Brain microvascular endothelial cell (primary cell): ENCODE measurements around the gene FST.

ENCODE experiments used
- DNase-seq: peaks from one replicate; pipeline ENCODE4 v3.0.0-alpha.2; 2020
- H3K27ac ChIP-seq: fragments of 250-450 bp; sonication (Bioruptor Pico); 2 replicates; pipeline ENCODE4 v1.5.1; 2020; ENCODE audit warnings: mild to moderate bottlenecking, moderate library complexity
- H3K27me3 ChIP-seq: fragments of 250-450 bp; sonication (Bioruptor Pico); replicated peaks from 2 replicates; pipeline ENCODE4 v1.5.1; 2020; ENCODE audit warnings: mild to moderate bottlenecking
- H3K36me3 ChIP-seq: fragments of 250-450 bp; sonication (Bioruptor Pico); replicated peaks from 2 replicates; pipeline ENCODE4 v1.5.1; 2020; ENCODE audit warnings: mild to moderate bottlenecking
- H3K4me3 ChIP-seq: 2 replicates; pipeline ENCODE4 v1.5.1; 2011; ENCODE audit warnings: low read depth, mild to moderate bottlenecking, control low read depth, low read length, moderate library complexity
- in situ Hi-C: cut with HindIII; loops from 2 replicates; pipeline ENCODE4 v1.10.0; 2017; ENCODE audit warnings: low sequenced_read_pairs, low pct_ligation_motif_present
- TF ChIP-seq, protein P1 (sequence below): IDR thresholded peaks from 2 replicates; pipeline ENCODE4 v1.5.1; 2011; ENCODE audit warnings: low read depth, mild to moderate bottlenecking, moderate library complexity, low read length, control low read depth, inconsistent platforms; ENCODE audit errors: missing control alignments

Gene FST

DNA sequence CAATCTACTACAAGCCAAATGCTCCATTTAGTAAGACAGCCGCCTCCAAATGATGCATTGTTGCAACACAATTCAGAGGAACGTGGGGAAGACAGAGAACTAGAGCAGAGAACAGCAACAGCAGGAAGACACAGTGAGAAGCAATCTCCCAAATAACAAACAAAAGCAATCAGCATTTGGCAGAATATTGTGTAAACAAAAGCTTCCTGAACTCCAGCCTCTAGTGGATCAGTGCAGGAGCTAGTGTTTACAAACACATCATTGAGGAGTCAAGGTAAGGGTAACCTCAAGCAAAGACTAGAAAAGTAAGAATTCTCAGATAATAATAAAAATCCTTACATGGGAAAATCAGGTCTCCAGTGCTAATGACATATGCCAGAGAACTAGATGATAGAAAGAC is 20.6 kb downstream of the FST start:
- Histone ChIP-seq H3K27ac (no peak overlapping the region), H3K36me3 (no peaks in the 10 kb centered on the region), H3K27me3 (no peaks in the 10 kb centered on the region), H3K4me3 (no peak overlapping the region)
- in situ Hi-C loops = no loop called here
- no peak for DNase-seq
- TF ChIP-seq, protein P1, sequence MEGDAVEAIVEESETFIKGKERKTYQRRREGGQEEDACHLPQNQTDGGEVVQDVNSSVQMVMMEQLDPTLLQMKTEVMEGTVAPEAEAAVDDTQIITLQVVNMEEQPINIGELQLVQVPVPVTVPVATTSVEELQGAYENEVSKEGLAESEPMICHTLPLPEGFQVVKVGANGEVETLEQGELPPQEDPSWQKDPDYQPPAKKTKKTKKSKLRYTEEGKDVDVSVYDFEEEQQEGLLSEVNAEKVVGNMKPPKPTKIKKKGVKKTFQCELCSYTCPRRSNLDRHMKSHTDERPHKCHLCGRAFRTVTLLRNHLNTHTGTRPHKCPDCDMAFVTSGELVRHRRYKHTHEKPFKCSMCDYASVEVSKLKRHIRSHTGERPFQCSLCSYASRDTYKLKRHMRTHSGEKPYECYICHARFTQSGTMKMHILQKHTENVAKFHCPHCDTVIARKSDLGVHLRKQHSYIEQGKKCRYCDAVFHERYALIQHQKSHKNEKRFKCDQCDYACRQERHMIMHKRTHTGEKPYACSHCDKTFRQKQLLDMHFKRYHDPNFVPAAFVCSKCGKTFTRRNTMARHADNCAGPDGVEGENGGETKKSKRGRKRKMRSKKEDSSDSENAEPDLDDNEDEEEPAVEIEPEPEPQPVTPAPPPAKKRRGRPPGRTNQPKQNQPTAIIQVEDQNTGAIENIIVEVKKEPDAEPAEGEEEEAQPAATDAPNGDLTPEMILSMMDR = no peak

DNA sequence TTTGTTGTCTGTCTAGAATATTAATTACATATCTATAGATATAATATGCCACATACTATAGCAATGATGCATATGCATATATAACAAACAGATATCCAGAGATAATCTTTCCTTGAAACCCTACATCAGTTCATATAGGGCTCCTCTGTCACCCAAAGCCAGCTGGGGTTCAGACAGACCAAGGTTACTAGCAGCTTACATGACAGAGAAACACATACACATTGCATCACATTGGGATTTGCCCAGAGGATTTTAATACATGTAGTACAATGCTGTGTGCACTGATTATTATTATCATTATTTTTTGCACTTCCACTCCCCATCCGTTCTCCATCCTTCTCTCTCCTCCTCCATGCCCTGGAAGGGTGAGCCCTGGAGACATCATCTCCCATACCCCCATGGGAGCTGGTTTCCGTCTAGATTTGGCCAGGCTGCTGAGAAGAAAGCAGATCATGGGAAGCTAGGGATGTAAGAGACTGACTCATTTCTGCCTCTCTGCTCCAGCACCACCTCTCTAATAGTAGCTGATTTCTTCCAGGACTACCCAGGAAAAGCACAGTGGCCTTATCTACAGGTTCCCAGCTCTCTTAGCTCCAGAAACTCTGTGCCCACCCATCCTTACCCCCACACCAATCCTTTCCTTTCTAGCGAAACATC is 23.3 kb downstream of the FST start:
- TF ChIP-seq, protein P1 = no peak
- Histone ChIP-seq H3K4me3 (no peak overlapping the region), H3K27ac (no peak overlapping the region), H3K27me3 (no peaks in the 10 kb centered on the region), H3K36me3 (no peaks in the 10 kb centered on the region)
- in situ Hi-C loops = no loop called here
- DNase-seq = no peak

DNA sequence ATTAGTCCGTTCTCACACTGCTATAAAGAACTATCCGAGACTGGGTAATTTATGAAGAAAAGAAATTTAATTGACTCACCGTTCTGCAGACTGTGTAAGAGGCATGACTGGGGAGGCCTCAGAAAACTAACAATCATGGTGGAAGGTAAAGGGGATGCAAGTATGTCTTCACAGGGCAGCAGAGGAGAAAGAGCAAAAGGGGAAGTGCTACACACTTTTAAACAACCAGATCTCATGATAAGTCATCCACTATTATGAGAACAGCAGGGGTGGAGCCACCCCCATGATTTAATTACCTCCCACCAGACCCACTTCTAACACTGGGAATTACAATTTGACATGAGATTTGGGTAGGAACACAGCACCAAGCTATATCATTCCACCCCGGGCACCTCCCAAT is 26.6 kb downstream of the FST start:
- no peaks in the 10 kb centered on the region for H3K27me3 ChIP-seq
- no peak overlapping the region for H3K4me3 ChIP-seq
- no peak for DNase-seq
- TF ChIP-seq, protein P1 = no peak
- no peaks in the 10 kb centered on the region for H3K36me3 ChIP-seq
- in situ Hi-C loops = no loop called here
- H3K27ac ChIP-seq = no peak overlapping the region

DNA sequence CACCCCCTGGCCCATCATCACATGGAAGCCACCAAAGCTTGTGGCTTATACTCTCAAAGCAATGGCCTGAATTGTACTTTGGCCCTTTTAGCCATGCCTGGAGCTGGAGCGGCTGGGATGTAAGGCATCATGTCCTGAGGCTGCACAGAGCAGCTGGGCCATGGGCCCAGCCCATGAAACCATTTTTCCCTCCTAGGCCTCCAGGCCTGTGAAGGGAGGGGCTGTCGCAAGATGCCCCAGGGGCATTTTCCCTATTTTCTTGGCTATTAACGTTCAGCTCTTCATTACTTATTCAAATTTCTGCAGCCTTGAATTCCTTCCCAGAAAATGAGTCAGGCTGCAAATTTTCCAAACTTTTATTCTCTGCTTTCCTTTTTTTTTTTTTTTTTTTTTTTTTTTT is 27.7 kb downstream of the FST start:
- TF ChIP-seq, protein P1 = no peak
- H3K27ac ChIP-seq = no peak overlapping the region
- no peaks in the 10 kb centered on the region for H3K36me3 ChIP-seq
- DNase-seq = no peak
- no peaks in the 10 kb centered on the region for H3K27me3 ChIP-seq
- in situ Hi-C loops = no loop called here
- H3K4me3 ChIP-seq = no peak overlapping the region

DNA sequence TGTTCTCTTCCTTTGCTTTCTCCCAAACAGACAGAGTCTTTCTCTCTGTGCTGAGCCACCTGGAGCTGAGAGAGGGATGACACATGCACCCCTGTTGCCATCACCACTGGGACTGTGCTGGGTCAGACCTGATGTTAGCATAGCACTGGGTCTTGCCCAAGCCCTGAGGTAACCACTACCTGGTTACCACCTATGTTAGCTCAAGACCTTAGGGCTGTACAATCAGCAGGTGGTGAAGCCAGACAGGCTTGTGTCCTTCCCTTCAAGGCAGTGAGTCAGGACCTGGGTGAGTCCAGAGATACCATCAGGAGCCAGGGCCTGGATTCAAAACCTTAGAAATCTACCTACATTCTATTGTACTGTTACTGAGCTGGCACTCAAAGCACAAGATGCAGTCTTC is 32.1 kb downstream of the FST start:
- Histone ChIP-seq H3K27me3 (no peaks in the 10 kb centered on the region), H3K27ac (no peak overlapping the region), H3K36me3 (no peaks in the 10 kb centered on the region), H3K4me3 (no peak overlapping the region)
- TF ChIP-seq, protein P1 = no peak
- in situ Hi-C loops = no loop called here
- no peak for DNase-seq

DNA sequence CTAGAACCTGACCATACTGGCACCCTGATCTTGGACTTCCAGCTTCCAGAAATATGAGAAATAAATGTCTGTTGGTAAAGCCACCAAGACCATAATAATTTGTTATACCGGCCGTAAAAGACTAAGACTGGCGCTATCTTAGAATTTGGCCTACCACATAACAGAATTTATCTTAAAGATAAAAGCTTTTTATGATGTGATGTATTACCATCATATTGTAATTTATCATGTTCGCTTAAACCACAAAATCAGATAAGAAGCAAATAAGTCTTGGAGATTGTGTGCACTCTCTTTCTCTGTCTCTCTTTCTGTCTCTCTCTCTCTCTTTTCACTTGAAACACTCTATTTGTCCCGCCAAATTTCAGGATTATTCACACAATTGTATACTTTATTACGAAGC is 35.6 kb downstream of the FST start:
- no peak for DNase-seq
- H3K36me3 ChIP-seq = no peaks in the 10 kb centered on the region
- TF ChIP-seq, protein P1 = no peak
- no peak overlapping the region for H3K4me3 ChIP-seq
- H3K27me3 ChIP-seq = no peaks in the 10 kb centered on the region
- no peak overlapping the region for H3K27ac ChIP-seq
- in situ Hi-C loops = no loop called here
